ENCODE data around the gene AOC3.
"Not testable (repeated sequence)": the region's sequence is repeated elsewhere in the genome, so short reads cannot be mapped to it uniquely, and the experiment has no call there.

The AOC3 gene

GRCh38 chr17:42844761-42845555, 6.0 kb upstream of the AOC3 start:
- DNase-seq: no peak

DNA sequence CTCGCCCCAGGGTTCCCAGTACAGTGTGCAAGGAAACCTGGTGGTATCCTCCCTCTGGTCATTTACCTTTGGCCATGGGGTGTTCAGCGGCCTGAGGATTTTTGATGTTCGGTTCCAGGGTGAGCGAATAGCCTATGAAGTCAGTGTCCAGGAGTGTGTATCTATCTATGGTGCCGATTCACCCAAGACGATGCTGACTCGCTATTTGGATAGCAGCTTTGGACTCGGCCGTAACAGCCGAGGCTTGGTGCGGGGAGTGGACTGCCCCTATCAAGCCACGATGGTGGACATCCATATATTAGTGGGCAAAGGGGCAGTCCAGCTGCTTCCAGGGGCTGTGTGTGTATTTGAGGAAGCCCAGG, 5.5 kb upstream of the AOC3 start:
- DNase-seq: no peak

DNA sequence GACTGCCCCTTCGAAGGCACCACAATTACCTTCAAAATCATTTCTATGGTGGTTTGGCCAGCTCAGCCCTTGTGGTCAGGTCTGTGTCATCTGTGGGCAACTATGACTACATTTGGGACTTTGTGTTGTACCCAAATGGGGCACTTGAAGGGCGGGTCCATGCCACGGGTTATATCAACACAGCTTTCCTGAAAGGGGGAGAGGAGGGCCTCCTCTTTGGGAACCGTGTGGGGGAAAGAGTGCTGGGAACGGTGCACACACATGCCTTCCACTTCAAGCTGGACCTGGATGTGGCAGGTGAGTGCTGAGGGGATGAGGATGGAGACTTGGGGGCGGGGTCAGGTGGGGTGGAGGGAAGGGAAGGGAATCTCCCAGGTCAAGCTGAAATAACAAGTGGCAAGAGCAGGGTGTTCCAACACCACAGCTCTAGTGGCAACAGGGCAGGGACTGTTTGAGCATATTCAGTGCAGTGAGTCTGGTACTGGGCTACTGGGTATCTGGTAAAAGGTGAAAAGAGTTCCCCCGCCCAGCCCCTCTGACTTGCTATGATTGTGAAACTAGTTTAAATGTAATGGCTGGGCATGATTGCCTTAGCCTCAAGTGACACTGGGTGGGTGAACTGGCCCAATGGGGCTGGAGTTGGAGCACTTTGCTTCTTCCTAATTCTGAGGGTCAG, 4.9 kb upstream of the AOC3 start:
- no peak for DNase-seq

- no peak for DNase-seq
Measured at GRCh38 chr17:42846594-42847280, 4.3 kb upstream of the AOC3 start.

DNA sequence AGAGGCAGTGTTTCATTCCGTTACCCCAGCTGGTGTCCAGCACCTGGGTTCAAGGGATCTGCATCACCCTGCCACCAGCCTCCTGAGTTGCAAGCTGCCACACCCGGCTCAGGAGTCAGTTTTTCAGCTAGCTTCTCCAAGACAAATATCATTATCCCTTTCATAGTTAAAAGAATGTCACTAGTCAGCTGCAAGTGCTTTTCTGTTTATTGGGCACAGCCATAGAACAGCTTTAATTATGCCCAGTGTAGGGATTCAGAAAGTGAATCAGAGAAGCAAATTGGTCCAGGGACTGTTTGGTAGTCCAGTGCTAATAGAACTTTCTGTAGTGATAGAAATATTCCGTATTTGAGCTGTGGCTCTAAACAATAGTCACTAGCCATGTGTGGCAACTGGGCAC, 2.9 kb upstream of the AOC3 start:
- DNase-seq: no peak

- DNase-seq: no peak
Measured at GRCh38 chr17:42849031-42849430, 2.0 kb upstream of the AOC3 start.

DNA sequence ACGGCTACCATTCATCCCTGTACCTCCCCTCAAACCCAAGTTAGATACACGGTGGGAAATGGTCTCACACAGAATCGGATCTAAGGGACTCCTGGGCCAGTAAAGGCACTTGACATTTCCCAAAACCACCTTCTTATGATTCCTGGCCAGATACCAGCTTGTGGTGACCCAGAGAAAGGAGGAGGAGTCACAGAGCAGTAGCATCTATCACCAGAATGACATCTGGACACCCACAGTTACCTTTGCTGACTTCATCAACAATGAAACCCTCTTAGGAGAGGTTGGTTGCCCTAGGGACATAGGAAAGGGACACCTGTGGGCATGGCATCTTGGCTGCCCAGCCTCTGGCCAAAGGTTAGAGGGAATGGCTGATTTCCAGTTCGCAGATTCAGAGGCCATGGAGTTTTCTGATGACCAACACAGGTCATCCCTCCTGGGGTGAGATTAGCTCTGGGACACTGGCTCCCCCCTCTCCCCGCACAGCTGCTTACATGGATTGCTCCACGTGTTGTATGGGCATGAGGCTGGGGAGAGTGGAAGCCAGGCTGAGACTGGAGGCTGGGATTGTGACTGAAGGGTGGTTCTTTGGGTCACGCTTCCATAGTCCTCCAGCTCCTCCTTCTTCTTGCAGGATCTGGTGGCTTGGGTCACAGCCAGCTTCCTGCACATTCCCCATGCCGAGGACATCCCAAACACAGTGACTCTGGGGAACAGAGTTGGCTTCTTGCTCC, 1.4 kb upstream of the AOC3 start:
- DNase-seq: no peak

DNA sequence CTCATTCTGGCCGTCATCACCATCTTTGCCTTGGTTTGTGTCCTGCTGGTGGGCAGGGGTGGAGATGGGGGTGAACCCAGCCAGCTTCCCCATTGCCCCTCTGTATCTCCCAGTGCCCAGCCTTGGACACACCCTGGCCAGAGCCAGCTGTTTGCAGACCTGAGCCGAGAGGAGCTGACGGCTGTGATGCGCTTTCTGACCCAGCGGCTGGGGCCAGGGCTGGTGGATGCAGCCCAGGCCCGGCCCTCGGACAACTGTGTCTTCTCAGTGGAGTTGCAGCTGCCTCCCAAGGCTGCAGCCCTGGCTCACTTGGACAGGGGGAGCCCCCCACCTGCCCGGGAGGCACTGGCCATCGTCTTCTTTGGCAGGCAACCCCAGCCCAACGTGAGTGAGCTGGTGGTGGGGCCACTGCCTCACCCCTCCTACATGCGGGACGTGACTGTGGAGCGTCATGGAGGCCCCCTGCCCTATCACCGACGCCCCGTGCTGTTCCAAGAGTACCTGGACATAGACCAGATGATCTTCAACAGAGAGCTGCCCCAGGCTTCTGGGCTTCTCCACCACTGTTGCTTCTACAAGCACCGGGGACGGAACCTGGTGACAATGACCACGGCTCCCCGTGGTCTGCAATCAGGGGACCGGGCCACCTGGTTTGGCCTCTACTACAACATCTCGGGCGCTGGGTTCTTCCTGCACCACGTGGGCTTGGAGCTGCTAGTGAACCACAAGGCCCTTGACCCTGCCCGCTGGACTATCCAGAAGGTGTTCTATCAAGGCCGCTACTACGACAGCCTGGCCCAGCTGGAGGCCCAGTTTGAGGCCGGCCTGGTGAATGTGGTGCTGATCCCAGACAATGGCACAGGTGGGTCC, 607 bp downstream of the AOC3 start:
- DNase-seq: not testable (repeated sequence)

GRCh38 chr17:42852351-42852750, 1.4 kb downstream of the AOC3 start:
- DNase-seq: no peak

GRCh38 chr17:42853004-42853403, 2.0 kb downstream of the AOC3 start:
- no peak for DNase-seq

DNA sequence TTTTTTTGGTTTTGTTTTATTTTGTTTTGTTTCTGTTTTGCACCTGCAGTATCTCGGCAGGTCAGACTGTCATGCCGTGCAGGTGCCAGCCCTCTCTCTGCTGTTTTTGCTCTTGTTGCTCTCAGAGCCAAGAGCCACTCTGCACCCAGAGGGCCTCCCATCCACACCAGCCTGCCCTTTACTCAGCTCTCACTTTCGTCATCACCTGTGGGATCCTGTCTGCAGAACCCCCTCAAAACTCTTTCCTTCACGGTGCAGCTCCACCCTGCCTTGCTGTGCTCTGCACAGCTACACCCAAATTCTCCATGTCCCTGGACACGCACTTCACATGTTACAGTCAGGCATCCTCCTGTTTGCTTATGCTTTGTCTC, 2.6 kb downstream of the AOC3 start:
- DNase-seq: no peak

DNA sequence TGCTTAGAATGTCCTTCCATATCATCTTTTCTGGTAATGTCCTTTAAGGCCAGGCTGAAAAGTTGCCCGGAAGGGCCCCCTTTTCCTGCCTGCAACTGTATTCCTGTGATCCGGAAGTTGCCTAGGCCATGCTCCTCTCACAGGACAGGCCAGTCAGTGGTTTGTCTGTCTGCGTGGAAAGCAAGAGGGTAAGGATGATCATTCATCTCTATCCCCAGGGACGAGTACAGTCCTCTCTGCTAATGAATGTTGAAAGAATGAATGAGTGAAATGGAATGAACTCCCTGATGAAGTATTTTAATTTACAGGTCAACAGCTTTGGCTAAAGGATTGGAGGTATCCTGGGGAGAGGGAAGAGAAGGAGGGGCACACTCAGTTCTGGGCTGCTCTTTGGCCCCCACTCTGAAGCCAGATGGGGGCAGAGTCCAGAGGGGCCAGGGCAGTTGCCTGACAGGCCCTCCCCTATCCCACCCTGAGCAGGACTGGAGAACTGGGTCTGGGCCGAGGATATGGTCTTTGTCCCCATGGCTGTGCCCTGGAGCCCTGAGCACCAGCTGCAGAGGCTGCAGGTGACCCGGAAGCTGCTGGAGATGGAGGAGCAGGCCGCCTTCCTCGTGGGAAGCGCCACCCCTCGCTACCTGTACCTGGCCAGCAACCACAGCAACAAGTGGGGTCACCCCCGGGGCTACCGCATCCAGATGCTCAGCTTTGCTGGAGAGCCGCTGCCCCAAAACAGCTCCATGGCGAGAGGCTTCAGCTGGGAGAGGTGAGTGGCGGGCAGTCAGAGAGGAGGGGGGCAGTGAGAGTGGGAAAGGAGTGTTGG, 3.2 kb downstream of the AOC3 start:
- no peak for DNase-seq

DNA sequence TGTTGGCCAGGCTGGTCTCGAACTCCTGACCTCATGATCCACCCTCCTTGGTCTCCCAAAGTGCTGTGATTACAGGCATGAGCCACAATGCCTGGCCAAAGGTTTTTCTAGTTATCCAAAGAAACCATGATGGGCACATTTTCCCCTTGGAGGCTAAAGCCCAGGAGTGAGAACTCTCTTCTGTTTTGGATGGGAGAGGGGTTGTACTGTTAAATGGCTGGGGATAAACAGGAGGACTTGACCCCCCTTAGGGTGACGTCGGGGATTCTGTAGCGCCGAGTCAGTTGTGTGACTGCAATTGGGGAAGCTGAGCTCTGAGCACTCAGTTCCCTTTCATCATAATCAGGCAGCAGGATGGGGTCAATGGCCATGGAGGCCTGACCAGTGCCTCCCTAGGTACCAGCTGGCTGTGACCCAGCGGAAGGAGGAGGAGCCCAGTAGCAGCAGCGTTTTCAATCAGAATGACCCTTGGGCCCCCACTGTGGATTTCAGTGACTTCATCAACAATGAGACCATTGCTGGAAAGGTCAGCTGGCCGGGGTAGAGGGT, 4.1 kb downstream of the AOC3 start:
- DNase-seq: no peak

DNA sequence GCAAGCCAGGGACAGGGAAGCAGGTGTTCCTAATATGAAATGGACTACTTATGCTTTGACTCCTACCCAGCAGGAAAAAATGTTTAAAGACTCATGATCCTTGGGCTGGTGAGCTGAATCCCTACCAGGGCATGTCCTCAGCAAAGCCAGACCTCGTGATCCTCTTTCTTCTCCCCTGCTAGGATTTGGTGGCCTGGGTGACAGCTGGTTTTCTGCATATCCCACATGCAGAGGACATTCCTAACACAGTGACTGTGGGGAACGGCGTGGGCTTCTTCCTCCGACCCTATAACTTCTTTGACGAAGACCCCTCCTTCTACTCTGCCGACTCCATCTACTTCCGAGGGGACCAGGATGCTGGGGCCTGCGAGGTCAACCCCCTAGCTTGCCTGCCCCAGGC, 5.1 kb downstream of the AOC3 start:
- DNase-seq: not testable (repeated sequence)

DNA sequence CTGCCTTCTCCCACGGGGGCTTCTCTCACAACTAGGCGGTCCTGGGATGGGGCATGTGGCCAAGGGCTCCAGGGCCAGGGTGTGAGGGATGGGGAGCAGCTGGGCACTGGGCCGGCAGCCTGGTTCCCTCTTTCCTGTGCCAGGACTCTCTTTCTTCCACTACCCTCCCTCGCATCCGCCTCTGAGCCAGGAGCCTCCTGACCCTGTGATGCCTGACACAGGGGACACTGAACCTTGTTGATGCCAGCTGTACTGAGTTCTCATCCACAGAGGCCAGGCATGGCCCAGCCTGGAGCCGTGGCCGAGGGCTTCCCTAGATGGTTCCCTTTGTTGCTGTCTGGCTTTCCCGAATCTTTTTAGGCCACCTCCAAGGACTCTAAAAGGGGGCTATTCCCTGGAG, 5.5 kb downstream of the AOC3 start:
- DNase-seq: not testable (repeated sequence)

- no peak for DNase-seq
Measured at GRCh38 chr17:42857389-42857788, 6.4 kb downstream of the AOC3 start.

- DNase-seq: no peak
Measured at GRCh38 chr17:42865638-42866094, 14.7 kb downstream of the AOC3 start.

DNA sequence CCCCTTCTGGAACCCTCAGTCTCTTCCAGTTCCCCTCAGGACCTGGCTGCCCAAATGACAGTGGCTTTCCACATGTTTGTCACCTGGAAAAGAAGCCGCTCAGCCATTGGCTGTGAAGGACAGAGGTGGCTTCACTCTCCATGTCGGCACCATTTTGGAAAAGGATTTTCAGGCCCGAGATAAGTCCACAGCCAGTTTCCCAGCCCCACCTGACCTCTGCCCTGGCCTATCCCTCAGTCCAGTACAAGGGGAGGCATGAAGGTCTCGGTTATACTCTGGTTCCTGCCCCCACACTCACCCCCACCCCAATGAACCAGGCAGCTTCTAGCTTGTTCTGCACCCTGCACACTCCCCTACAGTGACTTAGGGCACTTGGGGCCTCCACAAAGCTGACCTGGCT, 15.2 kb downstream of the AOC3 start:
- no peak for DNase-seq

GRCh38 chr17:42866631-42867575, 15.9 kb downstream of the AOC3 start:
- no peak for DNase-seq

All from CD4-positive, alpha-beta T cell treated with Interleukin-12 subunit alpha and Interleukin-12 subunit beta, for 1 hour (primary cell).